Measurements from ENCODE around the gene CCDC69. TPM values are rescaled to one million over a fixed set of nuclear protein-coding genes. Genes with fewer than 3 reads are reported as not detected.

CCDC69 gene
- total and polyA plus RNA-seq, 2 of the 8 experiments (the other 6 are each of a cell fraction or from before 2014, with no cell fraction given): 8.4 to 10.8 TPM

- H3K23ac ChIP-seq (ENCODE audit: insufficient read length): no peak overlapping the region
- H2AFZ ChIP-seq (ENCODE audit: low read length): no peak overlapping the region
- H3K4me1 ChIP-seq (replicated peaks in 1 of 4; ENCODE audit: control insufficient read depth in 3 of 4, insufficient read depth in 4 of 4, low read length in 3 of 4): peaks cover 2 to 7% (median 5%) of the 10 kb centered on the region in 4 experiments
- no peak overlapping the region for H2AK5ac ChIP-seq (ENCODE audit: low read depth, low read length)
- FAIRE-seq: no peak
- H3K4me3 ChIP-seq (ENCODE audit: extremely low read depth in 1 of 4, insufficient read depth in 2 of 4, low read depth in 3 of 4, low read length in 4 of 4): no peak overlapping the region
- ChIA-PET POLR2A (ENCODE audit: partially characterized antibody) (interaction anchor here (1.2 kb wide), 1 partner anchor 34 kb away, joined by 3 read pairs; no protein-coding TSS in a partner anchor), CTCF (ENCODE audit: partially characterized antibody) (interaction anchor here (0.7 to 2.2 kb wide), 6 partner anchors 12 to 169 kb away, joined by 3 to 12 read pairs (median 4); no protein-coding TSS in a partner anchor)
- no peak overlapping the region for H2BK120ac ChIP-seq (replicated peaks; ENCODE audit: low read depth, low read length)
- no peak overlapping the region for H2BK12ac ChIP-seq (ENCODE audit: low read depth, low read length)
- no peaks in the 10 kb centered on the region; the same call in 1 of the 2 replicates for H3K23me2 ChIP-seq (ENCODE audit: low read depth, low read length)
- H3K56ac ChIP-seq (replicated peaks; ENCODE audit: insufficient read length, low read depth, low read length): no peak overlapping the region
- H3K4me2 ChIP-seq (ENCODE audit: insufficient read depth in 1 of 2, low read depth in 2 of 2, low read length in 2 of 2): no peak overlapping the region
- no peak overlapping the region for H4K91ac ChIP-seq (replicated peaks; ENCODE audit: insufficient read length, low read length)
- H3K27me3 ChIP-seq (replicated peaks in 1 of 4; ENCODE audit: control insufficient read depth in 3 of 4, extremely low read depth in 1 of 4, insufficient read depth in 3 of 4, low read length in 3 of 4): peaks cover 0 to 2% (median 0%) of the 10 kb centered on the region in 4 experiments; a peak in 3 of 7 replicates
- no peak overlapping the region for H3K14ac ChIP-seq (ENCODE audit: insufficient read length)
- peaks cover 3% of the 10 kb centered on the region; the same call in 1 of the 2 replicates for H3K79me1 ChIP-seq (ENCODE audit: low read depth, low read length)
- peaks cover 0 to 2% of the 10 kb centered on the region in 2 experiments for H4K20me1 ChIP-seq (replicated peaks in 1 of 2; ENCODE audit: control insufficient read depth in 1 of 2, insufficient read depth in 2 of 2, low read length in 2 of 2)
- no peak overlapping the region for H3K18ac ChIP-seq (ENCODE audit: extremely low read depth, low read length)
- WGBS, 2 experiments (ENCODE audit: extremely low coverage in 1 of 2, insufficient coverage in 1 of 2, insufficient read length in 1 of 2, insufficient replicate concordance in 2 of 2, low coverage in 1 of 2, low lambda C conversion rate in 2 of 2, missing lambda C conversion rate in 1 of 2): 88% methylated on average over 6 of the region's 6 CpGs; no CpG with 5 or more reads in 1 of the 2 experiments
- no peak for DNase-seq (ENCODE audit: low read depth in 1 of 2, low spot score in 2 of 2)
- no peaks in the 10 kb centered on the region for H3K9me3 ChIP-seq (ENCODE audit: insufficient read depth in 2 of 2, low read depth in 1 of 2, low read length in 1 of 2)
- no peak overlapping the region for H4K8ac ChIP-seq (ENCODE audit: extremely low read depth, insufficient read depth, low read length)
- no peak overlapping the region; the same call in 1 of the 2 replicates for H2BK5ac ChIP-seq (ENCODE audit: low read depth, low read length)
- TF ChIP-seq YY1 (IDR thresholded peaks at IDR 0.05; ENCODE audit: low read depth, low read length) (no peak), GABPA (IDR thresholded peaks at IDR 0.05; ENCODE audit: borderline replicate concordance, insufficient read depth, low read length) (no peak), POU5F1 (IDR thresholded peaks at IDR 0.05; ENCODE audit: low read depth, low read length) (no peak), SP2 (IDR thresholded peaks at IDR 0.05; ENCODE audit: low read length) (no peak), SUZ12 (IDR thresholded peaks at IDR 0.05; ENCODE audit: low read length) (no peak), ASH2L (IDR thresholded peaks at IDR 0.05; ENCODE audit: low read length) (no peak), MAX (IDR thresholded peaks at IDR 0.05) (no peak), RFX5 (IDR thresholded peaks at IDR 0.05; ENCODE audit: borderline replicate concordance, low read depth, low read length) (no peak), USF2 (IDR thresholded peaks at IDR 0.05; ENCODE audit: low read length) (no peak), CTBP2 (IDR thresholded peaks at IDR 0.05; ENCODE audit: borderline replicate concordance, insufficient read depth, insufficient read length, low read length) (no peak)
- no peak overlapping the region for H4K5ac ChIP-seq (ENCODE audit: insufficient read length, low read depth, low read length)
- no peak overlapping the region for H3K27ac ChIP-seq (ENCODE audit: low read depth, low read length)
- no peak overlapping the region for H3K9ac ChIP-seq (replicated peaks in 1 of 4; ENCODE audit: extremely low read depth in 1 of 4, low read depth in 3 of 4, low read length in 3 of 4)
- H3K36me3 ChIP-seq (ENCODE audit: control insufficient read depth in 2 of 4, insufficient read depth in 4 of 4, low read length in 3 of 4): no peaks in the 10 kb centered on the region
- H2BK15ac ChIP-seq (ENCODE audit: low read length): no peak overlapping the region
- H3K4ac ChIP-seq (replicated peaks; ENCODE audit: insufficient read length, low read depth, low read length): no peak overlapping the region
- H3K79me2 ChIP-seq (ENCODE audit: control insufficient read depth in 1 of 2, insufficient read depth in 2 of 2, low read length in 2 of 2): no peaks in the 10 kb centered on the region
- no peak overlapping the region for H2BK20ac ChIP-seq (ENCODE audit: low read length)
Measured at GRCh38 chr5:151218177-151218576, 5.7 kb downstream of the CCDC69 start.
